ENCODE data around the gene IFI27.

The IFI27 gene

DNA sequence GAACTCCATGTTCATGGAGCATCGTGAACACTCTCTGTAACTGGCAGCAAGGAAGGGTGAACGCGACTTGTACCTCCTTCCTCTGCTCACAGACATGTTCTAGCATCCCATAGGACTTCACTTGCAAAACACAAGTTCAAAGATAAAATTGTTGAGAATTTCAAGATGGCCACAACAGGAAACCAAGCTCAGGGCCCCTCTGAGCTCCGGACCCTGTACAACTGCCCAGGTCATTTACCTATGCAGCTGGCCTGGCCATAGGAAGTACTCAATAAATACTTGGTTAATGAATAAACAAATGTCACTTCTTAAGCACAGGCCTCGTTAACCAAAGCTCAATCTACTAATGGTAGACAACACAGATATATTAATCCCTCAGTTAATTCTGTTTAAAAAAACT is 51.9 kb downstream of the IFI27 start:
- no peak for DNase-seq (ENCODE audit: low read depth)
- TF ChIP-seq, protein P1, sequence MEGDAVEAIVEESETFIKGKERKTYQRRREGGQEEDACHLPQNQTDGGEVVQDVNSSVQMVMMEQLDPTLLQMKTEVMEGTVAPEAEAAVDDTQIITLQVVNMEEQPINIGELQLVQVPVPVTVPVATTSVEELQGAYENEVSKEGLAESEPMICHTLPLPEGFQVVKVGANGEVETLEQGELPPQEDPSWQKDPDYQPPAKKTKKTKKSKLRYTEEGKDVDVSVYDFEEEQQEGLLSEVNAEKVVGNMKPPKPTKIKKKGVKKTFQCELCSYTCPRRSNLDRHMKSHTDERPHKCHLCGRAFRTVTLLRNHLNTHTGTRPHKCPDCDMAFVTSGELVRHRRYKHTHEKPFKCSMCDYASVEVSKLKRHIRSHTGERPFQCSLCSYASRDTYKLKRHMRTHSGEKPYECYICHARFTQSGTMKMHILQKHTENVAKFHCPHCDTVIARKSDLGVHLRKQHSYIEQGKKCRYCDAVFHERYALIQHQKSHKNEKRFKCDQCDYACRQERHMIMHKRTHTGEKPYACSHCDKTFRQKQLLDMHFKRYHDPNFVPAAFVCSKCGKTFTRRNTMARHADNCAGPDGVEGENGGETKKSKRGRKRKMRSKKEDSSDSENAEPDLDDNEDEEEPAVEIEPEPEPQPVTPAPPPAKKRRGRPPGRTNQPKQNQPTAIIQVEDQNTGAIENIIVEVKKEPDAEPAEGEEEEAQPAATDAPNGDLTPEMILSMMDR (IDR thresholded peaks at IDR 0.05; ENCODE audit: low read depth, low read length, missing control alignments) = no peak
- in situ Hi-C loops (cut with HindIII; ENCODE audit: low sequenced_read_pairs) = no loop called here
- H3K4me3 ChIP-seq (ENCODE audit: low read depth, low read length) = no peak overlapping the region

DNA sequence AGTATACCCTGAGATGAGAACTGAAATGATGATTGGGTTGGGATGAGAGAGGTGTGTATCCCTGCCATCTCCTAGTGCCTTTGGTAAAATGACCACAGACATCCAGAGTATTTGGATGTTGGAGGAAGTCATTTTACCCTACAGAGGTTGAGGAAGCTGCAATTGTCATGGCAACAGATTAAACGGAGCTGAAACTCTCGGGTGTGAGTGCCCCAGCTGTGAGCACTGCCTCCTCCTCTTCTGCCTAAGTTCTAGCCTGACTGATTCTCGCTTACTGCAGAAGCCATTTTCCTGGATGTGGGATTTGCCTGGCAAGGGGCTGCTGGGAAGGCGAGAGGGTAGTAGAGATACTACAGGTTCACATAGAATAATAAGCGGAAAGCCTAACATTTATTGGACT is 53.3 kb downstream of the IFI27 start:
- TF ChIP-seq, protein P1 (IDR thresholded peaks at IDR 0.05; ENCODE audit: low read depth, low read length, missing control alignments) = no peak

DNA sequence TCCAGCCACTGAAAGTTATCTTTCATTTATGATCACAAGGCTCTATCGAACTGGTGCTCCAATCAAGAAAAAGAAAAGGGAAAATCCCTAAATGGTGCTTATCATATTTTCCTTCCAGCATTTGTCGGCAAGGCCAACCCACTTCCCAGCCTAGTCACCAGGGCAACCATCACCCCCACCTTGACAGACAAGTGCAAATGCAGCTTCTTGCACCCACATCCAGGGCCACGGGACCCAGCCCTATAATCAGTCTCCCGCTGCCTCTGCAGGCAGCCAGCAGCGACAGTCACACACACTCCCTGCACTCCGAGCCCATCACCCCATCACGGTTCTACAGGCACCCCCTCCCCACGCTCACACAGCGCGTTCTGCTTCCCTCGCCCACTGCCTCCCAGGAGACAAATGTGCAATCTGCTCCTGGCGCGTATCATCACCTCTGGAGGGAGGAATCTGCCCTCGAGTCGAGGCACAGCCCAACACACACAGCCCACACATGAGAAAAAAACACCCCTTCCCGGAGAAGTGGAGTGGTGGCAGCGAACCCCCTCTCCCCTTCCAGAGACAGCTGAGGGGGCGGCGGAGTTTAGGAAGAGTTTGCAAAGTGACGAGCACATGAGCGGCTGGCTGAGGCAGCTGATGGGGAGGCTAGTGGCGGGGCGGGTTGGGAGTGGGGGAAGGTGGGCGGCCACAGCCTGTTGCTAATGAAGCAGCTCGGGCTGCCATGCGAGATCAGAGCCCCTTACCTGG is 54.3 kb downstream of the IFI27 start:
- TF ChIP-seq, protein P1 (IDR thresholded peaks at IDR 0.05; ENCODE audit: low read depth, low read length, missing control alignments) = no peak
- no peak for DNase-seq (ENCODE audit: low read depth)
- no peak overlapping the region for H3K4me3 ChIP-seq (ENCODE audit: low read depth, low read length)
- in situ Hi-C loops (cut with HindIII; ENCODE audit: low sequenced_read_pairs) = no loop called here

More for the DNA sequence above, 53.3 kb downstream of the IFI27 start:
- H3K4me3 ChIP-seq (ENCODE audit: low read depth, low read length) = no peak overlapping the region
- in situ Hi-C loops (cut with HindIII; ENCODE audit: low sequenced_read_pairs) = no loop called here
- DNase-seq (ENCODE audit: low read depth) = no peak

DNA sequence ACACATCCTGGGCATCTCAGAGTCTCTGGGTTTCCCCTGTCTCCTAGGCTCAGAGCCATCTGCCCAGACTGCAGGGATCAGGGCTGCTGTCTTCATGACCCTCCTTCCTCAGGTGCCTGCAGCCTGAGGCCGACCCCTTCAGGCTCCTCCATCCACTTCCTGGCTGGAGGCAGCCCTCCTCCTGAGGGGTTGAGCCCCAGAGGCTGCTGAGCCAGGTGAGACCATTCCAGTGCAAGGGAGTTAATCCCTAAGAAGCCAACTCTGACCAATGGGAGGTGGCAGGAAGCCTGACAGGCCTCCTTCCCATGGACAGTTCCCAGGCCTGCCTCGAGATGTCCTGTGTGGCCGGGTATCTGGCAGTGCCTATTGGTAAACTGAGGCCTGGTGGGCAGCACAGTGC is 55.2 kb downstream of the IFI27 start:
- H3K4me3 ChIP-seq (ENCODE audit: low read depth, low read length) = no peak overlapping the region
- in situ Hi-C loops (cut with HindIII; ENCODE audit: low sequenced_read_pairs) = no loop called here
- DNase-seq (ENCODE audit: low read depth) = no peak
- TF ChIP-seq, protein P1 (IDR thresholded peaks at IDR 0.05; ENCODE audit: low read depth, low read length, missing control alignments) = no peak

Data from astrocyte of the cerebellum (primary cell).